ENCODE results near the gene LAMA2.

LAMA2 gene

GRCh38 chr6:128882991-128883611 is at the start of gene LAMA2:
Gene LAMA2, plus strand, starts transcription at chr6:128883138. Its CDS starts 108 bp downstream, at chr6:128883246.
- no peak for DNase-seq

GRCh38 chr6:128836761-128837160 is 46.2 kb upstream of the LAMA2 start:
- no peak for DNase-seq

DNA sequence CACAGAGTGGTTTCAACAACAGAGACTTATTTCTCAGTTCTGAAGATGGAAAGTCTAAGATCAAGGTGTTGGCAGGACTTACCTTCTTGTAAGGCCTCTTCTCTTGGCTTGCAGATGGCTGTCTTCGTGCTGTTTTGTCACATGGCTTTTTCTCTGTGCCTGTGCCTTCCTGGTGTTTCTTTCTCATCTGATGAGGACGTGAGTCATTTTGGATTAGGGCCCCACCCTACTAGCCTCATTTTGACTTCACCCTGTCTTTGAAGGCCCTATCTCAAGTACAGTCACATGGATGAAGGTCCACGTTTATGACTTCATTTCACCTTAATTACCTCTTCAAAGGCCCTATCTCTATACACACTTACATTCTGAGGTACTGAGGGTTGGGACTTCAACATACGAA is 41.4 kb upstream of the LAMA2 start:
- DNase-seq = no peak

- no peak for DNase-seq
Observed at GRCh38 chr6:128844598-128844997, 38.3 kb upstream of the LAMA2 start.

DNA sequence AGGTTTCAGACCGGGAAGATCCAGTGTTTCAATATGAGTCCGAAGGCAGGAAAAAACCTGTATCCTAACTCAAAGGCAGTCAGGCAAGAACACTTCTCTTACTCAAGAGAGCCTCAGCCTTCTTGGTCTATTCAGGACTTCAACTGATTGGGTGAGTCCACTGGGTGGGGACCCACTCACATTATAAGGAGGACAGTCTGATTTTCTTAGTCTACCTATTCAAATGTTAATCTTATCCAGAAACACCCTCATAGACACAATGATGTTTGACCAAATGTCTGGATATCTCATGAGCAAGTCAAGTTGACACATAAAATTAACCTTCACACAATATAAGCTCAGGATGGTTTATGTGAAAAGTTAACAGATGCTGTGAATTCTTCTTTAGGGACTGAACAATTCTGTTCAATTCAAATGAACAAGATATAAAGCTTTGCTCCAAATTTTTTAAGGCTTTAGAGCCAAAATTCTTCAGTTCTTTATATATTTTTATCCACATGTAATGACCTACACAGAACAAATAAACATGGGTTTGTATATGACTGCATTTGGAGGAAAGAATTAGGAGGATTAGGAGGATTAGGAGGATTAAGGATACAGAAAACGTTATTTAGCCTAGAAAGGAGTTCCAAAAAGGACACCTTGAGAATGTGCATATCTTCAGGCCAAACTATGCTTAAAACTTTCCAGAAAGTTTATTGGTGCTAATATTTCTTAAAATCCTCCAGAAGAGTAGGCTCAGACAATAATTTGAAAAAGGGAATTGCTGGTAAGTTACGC is 35.3 kb upstream of the LAMA2 start:
- DNase-seq = no peak

DNA sequence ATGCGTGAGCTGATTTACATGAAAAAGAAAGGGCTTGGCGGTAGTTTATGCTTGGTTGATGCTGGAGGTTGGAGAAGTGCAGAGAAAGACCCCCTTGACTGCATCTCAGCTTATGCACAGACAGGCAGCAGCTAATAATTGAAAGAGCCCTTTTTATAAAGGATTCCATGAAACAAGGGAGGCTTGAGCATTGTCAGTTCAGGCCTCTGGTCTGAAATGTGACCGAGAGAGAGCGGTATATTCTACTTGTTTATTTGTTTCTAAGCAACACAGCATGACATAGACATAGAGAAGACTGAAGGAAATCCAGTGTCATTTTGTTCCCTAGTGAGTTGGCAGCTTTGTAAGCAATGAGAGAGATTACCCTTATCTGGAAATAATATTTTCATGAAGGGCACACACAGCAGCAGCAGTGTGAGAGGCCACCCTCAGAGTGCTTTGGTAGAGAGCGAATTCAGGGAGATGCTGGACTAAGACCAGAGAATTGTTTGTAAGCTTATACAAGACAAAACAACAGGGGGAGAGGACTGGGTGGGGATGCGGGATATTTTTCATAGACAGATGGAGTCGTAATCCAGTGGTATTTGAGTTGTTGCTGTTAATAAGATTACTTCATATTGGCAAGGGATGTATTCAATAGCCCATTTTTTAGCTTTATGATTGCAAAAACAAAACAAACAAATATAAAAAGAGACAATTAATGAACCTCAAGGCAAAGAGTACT is 34.6 kb upstream of the LAMA2 start:
- DNase-seq = no peak

- DNase-seq = no peak
Observed at GRCh38 chr6:128855581-128856085, 27.3 kb upstream of the LAMA2 start.

- DNase-seq = no peak
Observed at GRCh38 chr6:128857806-128858205, 25.1 kb upstream of the LAMA2 start.

DNA sequence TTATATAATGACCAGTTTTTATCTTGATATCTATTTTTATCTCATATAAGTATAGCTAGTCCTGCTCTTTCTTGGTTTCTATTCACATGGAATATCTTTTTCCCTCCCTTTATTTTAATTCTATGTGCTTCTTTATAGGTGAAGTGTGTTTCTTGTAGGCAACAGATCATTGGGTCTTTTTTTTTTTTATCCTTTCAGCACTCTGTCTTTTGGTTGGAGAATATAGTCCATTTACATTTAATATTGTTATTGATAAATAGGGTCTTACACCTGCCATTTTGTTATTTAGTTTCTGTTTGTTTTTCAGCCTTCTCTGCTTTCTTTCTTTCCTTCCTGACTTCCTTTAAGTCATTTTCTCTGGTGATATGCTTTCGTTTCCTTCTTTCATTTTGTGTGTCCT is 22.2 kb upstream of the LAMA2 start:
- DNase-seq = no peak

GRCh38 chr6:128863983-128864382 is 19.0 kb upstream of the LAMA2 start:
- DNase-seq = no peak

DNA sequence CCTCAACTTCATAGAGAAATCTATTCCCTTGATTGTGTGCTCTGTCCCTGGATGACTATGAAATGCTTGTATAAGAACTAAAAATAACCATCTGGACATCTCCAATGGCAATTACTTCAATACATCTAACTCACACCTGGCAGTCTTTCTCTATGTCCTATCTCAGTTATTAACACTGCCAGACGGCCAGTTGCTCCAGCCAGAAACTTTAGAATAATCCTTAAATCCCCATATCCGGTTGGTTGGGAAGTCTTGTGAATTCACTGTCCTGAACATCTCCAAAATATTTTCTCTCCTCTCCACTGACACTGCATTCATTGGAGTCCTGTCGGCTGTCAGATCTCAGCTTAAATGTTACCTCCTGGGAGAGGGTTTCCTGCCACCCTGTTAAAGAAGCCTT is 12.2 kb upstream of the LAMA2 start:
- DNase-seq = no peak

- DNase-seq = no peak
Observed at GRCh38 chr6:128874863-128875262, 8.1 kb upstream of the LAMA2 start.

DNA sequence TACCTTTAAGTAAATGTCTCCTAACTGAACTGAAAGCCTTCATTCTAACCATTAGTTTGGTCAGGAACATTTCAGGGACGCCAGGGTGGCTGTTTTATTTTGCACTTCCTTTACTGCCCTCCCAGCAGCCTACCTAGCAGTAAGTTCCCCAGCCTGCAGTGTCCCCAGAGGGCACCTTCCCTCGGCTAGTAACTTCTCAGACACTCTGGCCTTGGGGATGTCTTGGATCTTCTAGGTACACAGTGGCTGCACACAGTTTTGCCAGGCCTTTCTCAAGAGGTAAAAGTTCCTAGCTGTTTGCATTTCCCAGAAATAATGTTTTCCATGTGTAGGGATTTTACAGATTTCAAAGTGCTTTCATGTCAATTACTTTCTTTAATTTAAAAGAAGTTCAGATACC is 378 bp upstream of the LAMA2 start:
- no peak for DNase-seq

- DNase-seq = no peak
Observed at GRCh38 chr6:128883906-128884305, 968 bp downstream of the LAMA2 start.

DNA sequence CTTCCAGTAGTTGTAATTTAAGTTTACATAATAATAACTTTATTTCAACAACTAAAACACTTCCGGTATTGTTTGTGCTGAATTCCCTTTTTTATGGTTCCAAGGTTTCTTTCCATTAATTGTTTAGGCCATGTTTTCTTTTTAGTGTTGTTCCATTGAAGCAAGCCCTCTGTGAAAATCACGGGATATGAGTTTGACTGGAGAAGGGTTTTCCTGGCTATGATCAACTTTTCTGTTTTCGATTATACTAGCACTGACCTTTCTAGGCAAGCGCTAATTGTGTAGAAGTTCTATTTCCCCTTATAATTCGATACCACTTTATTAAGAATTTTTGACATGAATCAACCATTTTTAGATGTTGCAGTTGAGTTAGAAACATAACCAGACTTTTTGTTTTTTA is 2.4 kb downstream of the LAMA2 start:
- DNase-seq = no peak

DNA sequence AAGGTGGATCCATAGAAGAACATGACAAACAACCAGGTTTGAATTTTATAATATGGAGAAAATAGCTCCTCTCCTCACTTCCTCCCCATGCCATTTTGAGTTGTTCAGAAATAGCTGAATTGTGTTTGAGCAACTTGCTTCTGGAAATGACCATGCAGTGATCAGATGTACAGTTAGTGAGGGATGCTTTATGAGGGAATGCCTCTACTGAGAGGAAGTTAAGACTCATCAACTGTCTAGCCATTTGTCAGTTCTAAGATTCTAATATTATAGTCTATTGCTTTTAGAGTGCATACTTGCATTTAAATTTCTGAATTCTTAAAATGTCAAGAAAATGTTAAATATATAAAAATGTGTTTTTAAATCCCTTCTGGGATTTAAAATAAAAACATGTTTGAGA is 3.8 kb downstream of the LAMA2 start:
- no peak for DNase-seq

DNA sequence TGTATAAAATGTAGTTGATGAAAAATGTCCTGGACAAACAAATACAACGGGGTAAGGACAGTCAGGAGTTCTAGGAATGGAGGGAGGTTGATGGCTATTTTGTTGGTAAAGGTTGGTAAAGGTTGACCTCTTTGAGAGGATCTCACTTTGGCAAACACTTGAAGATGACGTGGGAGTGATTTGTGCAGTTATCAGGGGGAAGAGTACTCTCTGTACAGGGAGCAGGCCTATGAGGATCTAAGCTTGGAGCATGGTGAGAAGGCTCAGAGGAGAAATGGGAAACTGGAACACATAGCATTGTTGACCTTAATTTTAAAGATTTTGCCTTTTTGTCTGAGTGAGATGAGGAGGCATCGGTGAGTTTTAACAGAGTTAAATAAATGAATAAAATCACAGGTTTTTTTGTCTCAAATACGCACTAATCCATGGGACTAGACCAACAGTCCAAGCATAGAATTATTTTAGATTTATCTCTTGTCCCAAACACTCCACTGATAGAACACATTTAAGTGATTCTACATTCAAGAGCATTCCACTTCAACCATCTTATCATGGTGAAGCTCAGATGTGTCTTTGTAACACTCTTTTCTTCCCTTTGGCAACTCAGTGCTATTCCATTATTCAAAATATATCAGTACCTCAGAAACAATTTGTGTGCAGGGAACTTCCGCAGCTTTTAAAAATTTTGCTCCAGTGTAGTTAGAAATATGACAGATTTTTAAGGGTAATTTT is 5.7 kb downstream of the LAMA2 start:
- no peak for DNase-seq

DNA sequence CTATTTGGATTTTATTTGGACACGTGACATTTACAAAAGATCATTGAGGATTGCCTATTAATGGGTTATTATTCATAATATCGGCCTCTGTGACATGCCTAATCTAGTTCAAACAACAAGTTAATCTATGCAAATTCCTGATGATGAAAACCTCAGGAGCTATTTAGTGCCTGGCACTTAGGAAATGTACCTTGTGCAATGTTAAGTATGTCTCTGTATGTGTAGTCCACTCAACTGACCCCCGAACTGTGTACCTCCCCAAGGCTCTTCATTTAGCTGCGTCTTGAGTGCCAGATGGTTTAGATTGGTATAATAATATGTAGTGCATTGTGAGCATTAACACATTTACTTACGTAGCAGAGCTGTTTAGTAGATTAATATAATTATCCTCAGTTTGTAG is 6.9 kb downstream of the LAMA2 start:
- no peak for DNase-seq

- no peak for DNase-seq
Observed at GRCh38 chr6:128892079-128892478, 9.1 kb downstream of the LAMA2 start.

DNA sequence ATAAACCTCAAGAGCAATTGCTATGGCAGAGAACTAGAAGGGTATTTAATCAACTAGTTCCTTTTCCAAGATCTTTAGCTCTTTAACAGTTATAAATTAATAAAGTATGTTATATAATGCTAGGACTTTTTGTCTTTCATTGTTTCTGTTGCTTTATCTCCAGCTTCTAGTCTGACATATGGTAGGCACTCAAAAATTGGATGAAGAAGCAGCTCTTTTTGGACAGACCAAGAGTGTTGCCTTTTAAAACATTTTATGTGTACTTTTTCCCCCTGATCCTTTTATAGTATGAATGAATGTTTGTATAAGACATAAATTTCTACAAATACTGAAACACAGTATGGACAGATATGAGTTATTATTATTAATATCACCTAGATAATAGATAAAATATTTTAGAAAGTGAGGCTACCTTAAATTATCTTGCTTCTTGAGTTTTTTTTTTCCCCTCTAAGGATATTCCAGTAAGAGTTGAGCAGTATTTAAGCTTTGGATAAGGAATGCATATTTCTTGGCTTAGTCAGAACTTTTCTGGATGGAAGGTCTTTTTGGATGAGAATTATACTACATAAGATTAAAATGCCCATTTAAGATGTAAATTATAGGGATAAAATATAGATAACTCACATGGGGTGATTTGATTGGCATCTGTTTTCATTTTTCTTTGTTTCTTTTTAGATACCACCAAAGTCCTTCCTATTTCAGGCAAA is 16.6 kb downstream of the LAMA2 start:
- no peak for DNase-seq

DNA sequence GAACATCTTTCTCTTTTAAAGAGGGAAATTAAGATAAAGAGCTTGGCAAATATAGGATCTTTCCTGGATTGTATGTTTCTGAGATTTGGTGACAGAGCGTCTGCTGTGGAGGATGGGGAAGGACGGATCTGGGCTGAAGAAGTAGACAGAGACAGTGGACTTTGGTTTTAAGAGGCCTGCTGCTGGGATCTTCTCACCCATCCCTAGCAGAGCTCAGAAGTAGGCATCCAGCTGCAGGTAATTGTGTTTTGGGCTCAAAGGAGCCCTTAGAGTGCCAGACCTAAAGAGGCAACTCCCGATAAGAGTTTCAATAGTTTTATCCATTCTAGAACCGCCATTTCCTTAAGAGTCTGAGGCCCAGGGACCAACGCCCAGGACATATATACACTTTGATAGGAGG is 20.8 kb downstream of the LAMA2 start:
- no peak for DNase-seq

DNA sequence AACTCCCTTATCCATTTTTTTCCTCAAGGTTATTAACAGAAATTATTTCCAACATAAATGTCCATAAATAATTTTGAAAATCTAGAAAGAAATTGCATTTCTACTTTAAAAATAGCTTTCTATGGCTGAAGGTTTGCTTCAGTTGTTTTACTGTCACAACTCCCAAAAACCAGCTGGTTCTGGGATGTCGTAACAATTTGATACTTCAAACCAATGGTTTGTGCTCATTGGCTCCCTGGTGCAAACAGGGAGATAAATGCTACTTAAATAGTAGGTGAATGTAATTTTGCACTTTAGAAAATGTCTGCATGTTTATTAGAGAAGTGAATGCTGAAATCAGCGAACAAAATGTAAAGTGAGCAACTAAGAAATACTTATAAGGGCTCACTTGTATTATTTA is 31.1 kb downstream of the LAMA2 start:
- DNase-seq = no peak

GRCh38 chr6:128918886-128919285 is 35.9 kb downstream of the LAMA2 start:
- DNase-seq = no peak
